Colon (tissue), 2 donors: Measurements from ENCODE around the gene SLC25A22.

ENCODE experiments used
- FAIRE-seq: peaks from 2 replicates; lab custom pipeline; 2012; peaks lifted over from hg19 to GRCh38; lab: Jason Lieb, UNC
- donor health status: control.
- donor health status: control.

SLC25A22 gene

GRCh38 chr11:833849-834311 is 35.8 kb upstream of the SLC25A22 start:
- no peak for FAIRE-seq

- FAIRE-seq, result no peak
Measured at GRCh38 chr11:833114-833791, 35.2 kb upstream of the SLC25A22 start.

GRCh38 chr11:832529-833113 is 34.5 kb upstream of the SLC25A22 start, which contains the start of gene CD151:
Gene CD151 (plus strand): TSS chr11:832952. CDS start chr11:836070, 3,118 bp downstream.
- no peak for FAIRE-seq

GRCh38 chr11:831961-832528 is 34.0 kb upstream of the SLC25A22 start:
- FAIRE-seq, result no peak

- no peak for FAIRE-seq
Measured at GRCh38 chr11:831118-831864, 33.2 kb upstream of the SLC25A22 start.

- no peak for FAIRE-seq
Measured at GRCh38 chr11:830295-831117, 32.4 kb upstream of the SLC25A22 start.

- FAIRE-seq, result no peak
Measured at GRCh38 chr11:829847-830294, 31.8 kb upstream of the SLC25A22 start.

- no peak for FAIRE-seq
Measured at GRCh38 chr11:829176-829846, 31.2 kb upstream of the SLC25A22 start.

- FAIRE-seq, result no peak
Measured at GRCh38 chr11:828506-829175, 30.6 kb upstream of the SLC25A22 start.

- FAIRE-seq, result no peak
Measured at GRCh38 chr11:827897-828192, 29.8 kb upstream of the SLC25A22 start, which contains the start of gene CRACR2B. Gene CRACR2B (plus strand): TSS chr11:827919. CDS start chr11:828608, 689 bp downstream.

- FAIRE-seq, result no peak
Measured at GRCh38 chr11:827146-827896, 29.2 kb upstream of the SLC25A22 start.

GRCh38 chr11:826836-827145 is 28.7 kb upstream of the SLC25A22 start:
- FAIRE-seq, result no peak

GRCh38 chr11:826227-826621 is 28.1 kb upstream of the SLC25A22 start:
- no peak for FAIRE-seq

GRCh38 chr11:825366-826226 is 27.5 kb upstream of the SLC25A22 start:
- no peak for FAIRE-seq

GRCh38 chr11:824942-825341 is 26.9 kb upstream of the SLC25A22 start:
- FAIRE-seq, result no peak

- FAIRE-seq, result no peak
Measured at GRCh38 chr11:824292-824880, 26.3 kb upstream of the SLC25A22 start.

- no peak for FAIRE-seq
Measured at GRCh38 chr11:823441-824291, 25.6 kb upstream of the SLC25A22 start.
